T-helper 2 cell treated with Interferon-gamma antibody and Interleukin-4, amounts not matched to agents 5 μg/mL and 100 μg/mL, for 36 hours (primary cell): Measurements from ENCODE around the gene TUBB3.
A peak's percentile ranks its signal among the peaks of the same experiment; 100 is the strongest.
"Not testable (repeated sequence)": the region's sequence is repeated elsewhere in the genome, so short reads cannot be mapped to it uniquely, and the experiment has no call there.

Experiments used
- DNase-seq: peaks from one replicate; pipeline ENCODE4 v3.0.0; 2021; ENCODE audit warnings: low spot score
- H3K27ac Mint-ChIP-seq: one replicate; pipeline ENCODE4 v1.8.0; 2021; ENCODE audit warnings: mild to moderate bottlenecking, mixed read lengths
- H3K27me3 Mint-ChIP-seq: one replicate; pipeline ENCODE4 v1.8.0; 2021; ENCODE audit warnings: low read depth, mixed read lengths
- H3K36me3 Mint-ChIP-seq: one replicate; pipeline ENCODE4 v1.8.0; 2021; ENCODE audit warnings: low read depth, mixed read lengths
- H3K4me1 Mint-ChIP-seq: one replicate; pipeline ENCODE4 v1.8.0; 2021; ENCODE audit warnings: low read depth, mixed read lengths
- H3K4me3 Mint-ChIP-seq: one replicate; pipeline ENCODE4 v1.8.0; 2022; ENCODE audit warnings: mild to moderate bottlenecking, moderate library complexity, mixed read lengths
- H3K9me3 Mint-ChIP-seq: one replicate; pipeline ENCODE4 v1.8.0; 2021; ENCODE audit warnings: mixed read lengths

TUBB3 gene

GRCh38 chr16:89907055-89907814 lies 15.9 kb upstream of the TUBB3 start:
- DNase-seq, result no peak
- Mint-ChIP-seq H3K9me3 (no peaks in the 10 kb centered on the region), H3K27me3 (no peaks in the 10 kb centered on the region), H3K4me3 (no peak overlapping the region), H3K36me3 (peaks cover 43% of the 10 kb centered on the region), H3K4me1 (no peaks in the 10 kb centered on the region), H3K27ac (no peak overlapping the region)

DNA sequence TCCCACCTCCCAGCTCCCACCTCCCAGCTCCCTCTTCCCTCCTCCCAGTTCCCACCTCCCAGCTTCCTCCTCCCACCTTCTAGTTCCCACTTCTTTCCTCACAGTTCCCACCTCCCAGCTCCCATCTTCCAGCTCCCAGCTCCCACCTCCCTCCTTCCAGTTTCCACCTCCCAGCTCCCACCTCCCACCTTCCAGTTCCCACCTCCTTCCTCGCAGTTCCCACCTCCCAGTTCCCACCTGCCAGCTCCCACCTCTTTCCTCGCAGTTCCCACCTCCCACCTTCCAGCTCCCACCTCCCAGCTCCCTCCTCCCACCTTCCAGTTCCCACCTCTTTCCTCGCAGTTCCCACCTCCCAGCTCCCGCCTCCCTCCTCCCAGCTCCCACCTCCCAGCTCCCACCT lies 14.9 kb upstream of the TUBB3 start:
- Mint-ChIP-seq H3K27ac (no peak overlapping the region), H3K9me3 (no peaks in the 10 kb centered on the region), H3K4me3 (no peak overlapping the region), H3K36me3 (peaks cover 47% of the 10 kb centered on the region), H3K4me1 (no peaks in the 10 kb centered on the region), H3K27me3 (no peaks in the 10 kb centered on the region)
- no peak for DNase-seq

DNA sequence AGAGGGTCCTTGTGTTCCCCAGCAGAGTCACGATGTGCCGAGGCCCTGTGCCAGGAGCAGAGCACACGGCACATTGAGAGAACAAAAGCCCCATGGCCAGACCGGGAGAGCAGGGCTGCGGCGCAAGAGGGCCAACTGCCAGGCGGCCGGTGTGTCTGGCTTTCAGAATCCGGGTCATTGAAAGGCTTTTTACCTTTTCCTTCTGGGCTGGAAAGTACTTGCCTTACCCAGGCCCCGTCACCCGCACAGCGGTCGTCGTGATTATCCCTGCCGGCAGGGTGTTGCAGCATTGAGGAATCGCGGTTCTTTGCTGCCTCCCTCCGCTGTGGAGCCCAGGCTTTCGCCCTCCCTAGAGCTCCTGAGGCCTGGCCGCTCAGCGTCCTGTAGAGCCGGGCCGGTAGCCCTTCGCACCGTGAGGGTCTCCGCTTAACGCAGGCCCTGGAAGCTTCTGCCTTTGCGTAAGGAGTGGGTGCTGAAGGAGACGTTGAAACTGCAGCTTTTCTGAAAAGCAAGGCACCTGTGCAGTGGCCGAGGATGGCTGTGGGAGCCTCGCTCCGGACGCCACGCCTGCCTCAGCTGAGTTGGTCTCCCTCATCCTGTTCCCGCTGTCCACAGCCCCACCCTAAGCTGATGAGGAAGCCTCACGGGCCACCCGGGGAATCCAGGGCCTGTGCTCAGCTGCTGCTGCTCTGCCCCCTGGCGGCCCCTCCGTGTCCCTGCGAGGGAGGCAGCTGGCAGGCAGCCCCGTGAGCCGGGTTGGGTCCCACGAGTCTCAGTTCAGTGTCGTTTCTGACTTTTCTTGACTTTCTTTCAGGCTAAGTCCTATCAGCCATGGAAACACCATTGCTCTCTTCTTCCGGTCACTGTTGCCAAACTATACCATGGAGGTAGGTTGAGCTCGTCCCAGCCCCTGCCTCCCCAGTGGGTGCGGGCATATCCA lies 13.1 kb upstream of the TUBB3 start:
- no peaks in the 10 kb centered on the region for H3K9me3 Mint-ChIP-seq
- no peak overlapping the region for H3K27ac Mint-ChIP-seq
- peak; percentile 58 for DNase-seq
- H3K36me3 Mint-ChIP-seq, result peaks cover 56% of the 10 kb centered on the region
- no peaks in the 10 kb centered on the region for H3K27me3 Mint-ChIP-seq
- H3K4me3 Mint-ChIP-seq, result no peak overlapping the region
- H3K4me1 Mint-ChIP-seq, result no peaks in the 10 kb centered on the region

GRCh38 chr16:89910717-89911354 lies 12.3 kb upstream of the TUBB3 start:
- Mint-ChIP-seq H3K4me3 (no peak overlapping the region), H3K27me3 (no peaks in the 10 kb centered on the region), H3K27ac (no peak overlapping the region), H3K36me3 (peaks cover 52% of the 10 kb centered on the region), H3K9me3 (no peaks in the 10 kb centered on the region), H3K4me1 (no peaks in the 10 kb centered on the region)
- no peak for DNase-seq

DNA sequence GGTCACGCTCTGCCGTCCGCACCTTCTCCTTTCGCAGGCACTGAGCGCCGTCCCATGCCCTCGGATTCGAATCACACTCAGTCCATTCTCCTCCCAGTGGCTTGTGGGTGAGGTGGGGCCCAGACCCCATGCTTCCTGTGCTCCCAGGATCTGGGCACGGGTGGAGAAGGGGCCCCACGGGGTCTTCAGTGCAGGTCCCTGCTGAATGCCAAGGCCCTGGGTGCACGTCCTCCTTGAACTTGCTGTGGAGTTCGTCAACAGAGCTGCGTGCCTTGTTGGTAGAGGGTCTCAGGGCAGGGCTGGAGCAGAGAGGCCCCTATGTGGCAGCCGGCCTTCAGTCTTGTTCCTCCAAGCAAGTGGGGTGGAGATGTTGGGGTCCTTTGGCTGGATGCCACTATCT lies 11.8 kb upstream of the TUBB3 start:
- no peak for DNase-seq
- Mint-ChIP-seq H3K36me3 (peaks cover 46% of the 10 kb centered on the region), H3K4me1 (no peaks in the 10 kb centered on the region), H3K27me3 (no peaks in the 10 kb centered on the region), H3K27ac (no peak overlapping the region), H3K9me3 (no peaks in the 10 kb centered on the region), H3K4me3 (no peak overlapping the region)

DNA sequence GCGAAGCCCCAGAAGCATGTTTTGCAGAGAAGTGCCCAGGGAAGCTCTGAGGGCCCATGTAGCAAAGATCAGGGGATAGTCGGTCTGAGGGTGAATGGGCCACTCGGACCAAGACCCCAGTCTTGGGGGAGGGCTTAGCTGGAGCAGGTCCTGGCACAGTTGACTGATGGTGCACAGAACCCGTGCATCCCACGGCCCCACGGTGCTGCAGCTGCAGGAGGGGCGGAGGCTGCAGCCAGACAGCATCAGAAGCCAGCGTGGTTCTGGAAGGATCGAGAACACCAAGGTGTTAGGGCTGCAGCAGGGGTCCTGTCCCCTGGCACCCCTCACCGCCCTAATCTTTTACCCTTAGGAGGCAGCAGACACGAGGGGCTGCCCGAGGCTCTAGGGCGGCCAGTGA lies 11.0 kb upstream of the TUBB3 start:
- Mint-ChIP-seq H3K36me3 (peaks cover 39% of the 10 kb centered on the region), H3K27me3 (no peaks in the 10 kb centered on the region), H3K4me3 (no peak overlapping the region), H3K4me1 (no peaks in the 10 kb centered on the region), H3K27ac (no peak overlapping the region), H3K9me3 (no peaks in the 10 kb centered on the region)
- DNase-seq, result no peak

DNA sequence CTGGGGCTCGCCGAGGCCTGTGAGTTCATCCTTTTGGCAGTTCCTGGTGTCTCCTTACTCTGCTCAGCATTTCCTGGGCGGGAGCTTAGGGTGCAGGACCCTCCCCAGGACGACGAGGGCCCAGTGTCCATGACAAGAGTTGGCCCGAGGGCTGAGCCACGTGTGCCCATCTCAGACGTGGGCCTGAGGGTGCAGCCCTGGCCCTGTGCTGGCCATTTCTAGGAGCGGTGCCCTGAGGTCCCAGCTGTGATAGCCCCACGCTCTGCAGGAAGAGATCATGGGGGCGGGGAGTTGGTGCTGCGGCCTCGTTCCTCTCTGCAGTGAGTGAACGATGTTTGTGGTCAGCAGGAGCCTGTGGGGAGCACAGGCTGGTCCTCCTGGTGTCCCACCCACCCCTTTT lies 10.5 kb upstream of the TUBB3 start:
- H3K9me3 Mint-ChIP-seq, result no peaks in the 10 kb centered on the region
- H3K27me3 Mint-ChIP-seq, result no peaks in the 10 kb centered on the region
- H3K4me1 Mint-ChIP-seq, result peaks cover 2% of the 10 kb centered on the region
- DNase-seq, result no peak
- no peak overlapping the region for H3K27ac Mint-ChIP-seq
- H3K4me3 Mint-ChIP-seq, result no peak overlapping the region
- peaks cover 38% of the 10 kb centered on the region for H3K36me3 Mint-ChIP-seq

DNA sequence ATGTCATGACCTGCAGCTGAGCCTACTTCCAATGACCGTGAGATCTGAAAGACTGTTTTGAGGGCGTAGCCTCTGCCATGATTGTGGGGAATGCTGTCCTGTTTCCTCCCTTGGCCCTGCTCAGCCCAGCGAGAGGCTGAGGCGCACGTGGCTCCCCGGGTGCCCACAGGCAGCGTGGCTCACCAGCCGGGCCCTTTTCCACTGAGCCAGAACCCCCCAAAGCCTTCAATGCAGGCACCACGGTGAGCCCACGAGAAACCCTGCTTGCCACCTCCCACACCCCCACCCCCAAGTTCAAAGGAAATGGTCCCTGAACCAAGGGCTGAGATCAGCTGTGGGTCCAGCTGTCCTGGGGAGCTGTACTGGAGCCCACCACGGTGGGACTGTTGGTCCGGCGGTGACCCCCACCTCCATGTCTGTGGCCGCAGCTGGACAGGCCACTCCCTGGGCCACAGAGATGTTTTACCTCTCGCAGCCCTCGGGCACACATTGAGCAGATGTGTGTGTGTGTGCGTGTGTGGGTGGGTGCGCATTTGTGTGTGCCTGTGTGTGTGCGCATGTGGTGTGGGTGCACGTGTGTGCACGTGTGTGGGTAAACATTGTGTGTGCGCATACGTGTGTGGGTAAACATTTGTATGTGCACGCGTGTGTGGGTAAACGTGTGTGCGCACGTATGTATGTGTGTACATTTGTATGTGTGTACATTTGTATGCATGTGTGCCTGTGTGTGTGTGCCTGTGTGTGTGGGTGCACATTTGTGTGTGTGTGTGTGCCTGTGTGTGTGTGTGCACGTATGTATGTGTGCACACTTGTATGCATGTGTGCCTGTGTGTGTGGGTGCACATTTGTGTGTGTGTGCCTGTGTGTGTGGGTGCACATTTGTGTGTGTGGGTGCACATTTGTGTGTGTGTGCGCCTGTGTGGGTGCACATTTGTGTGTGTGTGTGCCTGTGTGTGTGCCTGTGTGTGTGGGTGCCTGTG lies 9.4 kb upstream of the TUBB3 start:
- no peak for DNase-seq
- H3K27me3 Mint-ChIP-seq, result peaks cover 1% of the 10 kb centered on the region
- H3K9me3 Mint-ChIP-seq, result no peaks in the 10 kb centered on the region
- no peak overlapping the region for H3K4me3 Mint-ChIP-seq
- no peak overlapping the region for H3K27ac Mint-ChIP-seq
- peaks cover 7% of the 10 kb centered on the region for H3K4me1 Mint-ChIP-seq
- H3K36me3 Mint-ChIP-seq, result peaks cover 37% of the 10 kb centered on the region

DNA sequence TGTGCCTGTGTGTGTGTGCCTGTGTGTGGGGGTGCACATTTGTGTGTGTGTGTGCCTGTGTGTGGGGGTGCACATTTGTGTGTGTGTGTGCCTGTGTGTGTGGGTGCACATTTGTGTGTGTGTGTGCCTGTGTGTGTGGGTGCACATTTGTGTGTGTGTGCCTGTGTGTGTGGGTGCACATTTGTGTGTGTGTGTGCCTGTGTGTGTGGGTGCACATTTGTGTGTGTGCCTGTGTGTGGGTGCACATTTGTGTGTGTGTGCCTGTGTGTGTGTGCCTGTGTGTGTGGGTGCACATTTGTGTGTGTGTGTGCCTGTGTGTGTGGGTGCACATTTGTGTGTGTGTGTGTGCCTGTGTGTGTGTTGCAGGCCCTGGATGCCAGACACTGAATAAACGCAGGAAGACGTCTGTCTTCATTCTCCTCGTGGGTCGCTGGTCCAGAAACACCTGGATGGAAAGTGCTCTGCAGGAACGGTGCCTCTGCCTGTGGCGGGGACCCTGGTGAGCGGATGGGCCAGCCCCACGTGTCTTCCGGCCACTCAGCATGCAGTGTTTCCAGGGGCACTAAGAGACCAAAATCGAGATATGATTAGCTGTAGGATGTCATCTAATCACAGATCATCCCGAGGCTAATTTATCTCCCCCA lies 8.4 kb upstream of the TUBB3 start:
- H3K36me3 Mint-ChIP-seq, result peaks cover 32% of the 10 kb centered on the region
- H3K4me3 Mint-ChIP-seq, H3K27ac Mint-ChIP-seq, H3K27me3 Mint-ChIP-seq, H3K9me3 Mint-ChIP-seq, H3K4me1 Mint-ChIP-seq, DNase-seq: not testable (repeated sequence)

DNA sequence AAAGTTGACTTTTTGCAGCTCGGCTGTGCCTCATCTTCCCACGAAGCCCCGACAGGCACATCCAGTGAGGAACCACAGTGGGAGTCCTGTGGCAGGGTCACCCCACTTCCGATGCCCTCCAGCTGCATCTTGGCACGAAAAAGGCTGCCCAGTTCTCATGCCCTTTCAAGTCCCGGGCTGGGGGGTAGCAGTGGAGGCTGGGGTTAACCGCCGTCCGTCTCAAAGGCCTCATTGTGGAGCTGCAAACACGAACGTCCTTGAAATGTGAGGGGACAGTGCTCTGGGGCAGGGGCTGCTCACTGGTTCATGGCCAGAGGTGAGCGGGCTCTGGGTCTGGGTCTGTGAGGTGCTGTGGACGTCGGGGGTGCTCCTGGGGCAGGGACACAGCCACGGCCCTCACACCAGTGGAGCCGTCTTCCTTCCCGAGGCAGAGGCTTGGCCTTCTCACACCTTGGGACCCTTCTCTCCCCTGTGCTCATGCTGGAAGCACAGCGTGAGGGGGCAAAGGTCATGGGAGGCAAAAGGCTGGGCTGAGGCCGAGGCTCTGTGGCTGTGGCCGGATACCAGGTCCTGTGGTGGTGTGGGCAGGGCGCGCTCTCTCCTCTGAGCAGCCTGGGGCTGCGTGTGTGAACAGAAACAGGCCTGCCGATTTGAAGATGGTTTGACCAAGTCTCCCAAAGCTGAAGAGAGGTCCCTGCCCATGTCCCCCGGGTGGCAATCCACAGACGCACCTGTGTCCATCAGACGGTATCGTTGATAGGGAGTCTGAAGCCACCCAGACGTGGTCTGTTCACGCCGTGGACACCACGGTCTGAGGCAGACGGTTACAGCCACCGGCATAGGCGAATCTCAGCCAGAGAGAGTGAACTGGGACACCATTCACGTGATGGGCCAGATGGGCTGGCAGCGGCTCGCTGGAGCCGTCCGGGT lies 7.6 kb upstream of the TUBB3 start:
- no peak for DNase-seq
- no peak overlapping the region for H3K4me3 Mint-ChIP-seq
- H3K27ac Mint-ChIP-seq, result no peak overlapping the region
- H3K36me3 Mint-ChIP-seq, result peaks cover 25% of the 10 kb centered on the region
- H3K9me3 Mint-ChIP-seq, result no peaks in the 10 kb centered on the region
- H3K27me3 Mint-ChIP-seq, result peaks cover 10% of the 10 kb centered on the region
- H3K4me1 Mint-ChIP-seq, result peaks cover 14% of the 10 kb centered on the region

- H3K27ac Mint-ChIP-seq, result peak overlapping the region; percentile 84
- H3K27me3 Mint-ChIP-seq, result peaks cover 24% of the 10 kb centered on the region
- peaks cover 25% of the 10 kb centered on the region for H3K4me1 Mint-ChIP-seq
- peak; percentile 84 for DNase-seq
- peaks cover 15% of the 10 kb centered on the region for H3K36me3 Mint-ChIP-seq
- H3K4me3 Mint-ChIP-seq, result peak overlapping the region; percentile 79
- H3K9me3 Mint-ChIP-seq, result no peaks in the 10 kb centered on the region
Measured at GRCh38 chr16:89917773-89918452, 5.2 kb upstream of the TUBB3 start.
